AG10803 (cell line): Measurements from ENCODE around the gene NCR2.

ENCODE experiments used
- DNase-seq: peaks from one replicate; pipeline ENCODE4 v3.0.0; 2010; ENCODE audit warnings: low read depth
- H3K4me3 ChIP-seq: 2 replicates; pipeline ENCODE4 v1.5.1; 2011; ENCODE audit warnings: mild to moderate bottlenecking, low read length, control low read depth
- CTCF ChIP-seq: conservative IDR thresholded peaks from 2 replicates; pipeline ENCODE4 v1.5.1; 2011; ENCODE audit warnings: mild to moderate bottlenecking, low read length, control low read depth, inconsistent platforms

Gene NCR2

DNA sequence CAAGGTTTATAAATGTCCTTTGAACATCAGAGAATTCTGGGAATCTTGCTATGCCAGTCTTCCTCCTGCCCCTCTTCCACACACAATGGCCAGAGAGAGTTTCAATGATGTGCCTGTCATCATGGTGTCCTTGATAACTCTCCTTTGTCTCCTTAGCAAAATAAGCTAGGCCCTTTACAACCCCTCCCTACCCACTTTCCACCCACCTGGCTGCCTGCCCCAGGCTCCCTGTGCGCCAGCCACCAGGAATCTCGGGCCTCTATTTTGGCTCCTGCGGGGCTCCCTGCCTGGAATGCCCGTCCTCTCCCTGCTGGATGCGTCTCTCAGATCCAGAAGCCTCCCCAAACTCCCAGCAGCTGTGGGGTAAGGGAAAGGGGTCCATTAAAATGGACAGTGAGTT, 60.9 kb downstream of the NCR2 start:
- DNase-seq: no peak
- no peak overlapping the region for H3K4me3 ChIP-seq
- no peak for TF ChIP-seq CTCF

DNA sequence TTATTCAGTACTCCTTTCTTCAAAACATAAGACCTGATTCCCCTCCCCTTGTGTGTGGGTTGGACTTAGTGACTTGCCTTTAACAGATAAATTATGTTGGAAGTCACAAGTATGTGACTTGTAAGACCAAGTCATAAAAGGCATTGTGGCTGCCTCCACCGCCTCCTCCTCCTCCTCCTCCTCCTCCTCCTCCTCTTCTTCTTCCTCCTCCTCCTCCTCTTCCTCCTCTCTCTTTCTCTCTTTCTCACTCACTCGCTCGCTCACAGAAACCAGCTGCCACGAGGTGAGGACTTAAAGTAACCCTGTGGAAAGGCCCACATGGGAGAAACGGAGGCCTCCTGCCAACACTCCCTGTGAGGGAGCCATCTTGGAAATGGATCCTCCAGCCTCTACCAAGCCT, 64.0 kb downstream of the NCR2 start:
- no peak for DNase-seq
- TF ChIP-seq CTCF: no peak
- no peak overlapping the region for H3K4me3 ChIP-seq
